Endothelial cell of umbilical vein (primary cell): Measurements from ENCODE around the gene MYH7. TPM values are rescaled to one million over a fixed set of nuclear protein-coding genes. Genes with fewer than 3 reads are reported as not detected.

Experiments used
- BruUV-seq: library from RNA; stranded (reverse); fragments of 400-500 nt; replicated peaks from 2 replicates; lab custom pipeline; 2021; lab: Mats Ljungman, UMichigan
- CTCF ChIA-PET: fragments of 300-600, 350-600 bp; sonication (Branson Sonifier 250); formaldehyde crosslinking; loops from one replicate; lab custom pipeline; 2021; ENCODE audit warnings: antibody characterized with exemption, inconsistent platforms; lab: Charles Lee
- POLR2A ChIA-PET: fragments of 300-600, 350-600 bp; sonication (Branson Sonifier 250); formaldehyde crosslinking; loops from one replicate; lab custom pipeline; 2021; ENCODE audit warnings: antibody characterized with exemption, inconsistent platforms; lab: Charles Lee
- DNase-seq: peaks from one replicate; pipeline ENCODE4 v3.0.0-alpha.2; 2011; ENCODE audit warnings: low read depth, low spot score
- FAIRE-seq: peaks from 2 replicates; lab custom pipeline; 2011; peaks lifted over from hg19 to GRCh38; lab: Jason Lieb, UNC
- H2AFZ ChIP-seq: 2 replicates; pipeline ENCODE4 v1.6.0; 2012; ENCODE audit warnings: low read depth, low read length, control low read depth, inconsistent platforms
- H3K27ac ChIP-seq: 2 replicates; pipeline ENCODE4 v1.5.1; 2011; ENCODE audit warnings: low read depth, mild to moderate bottlenecking, control low read depth, low read length, moderate library complexity; ENCODE audit not compliant: insufficient read depth
- H3K27me3 ChIP-seq, 2 experiments: 2 replicates each; pipeline versions ENCODE4 v1.6.0 to v1.6.1; 2011; ENCODE audit warnings: low read length in 2 of 2, mixed read lengths in 1 of 2; ENCODE audit not compliant: control insufficient read depth in 2 of 2, insufficient read depth in 2 of 2
- H3K36me3 ChIP-seq, 2 experiments: 2 replicates in 1 of 2; 3 replicates in 1 of 2; pipeline ENCODE4 v1.5.1; 2011; ENCODE audit warnings: low read length in 2 of 2, mild to moderate bottlenecking in 1 of 2, moderate library complexity in 1 of 2; ENCODE audit not compliant: control insufficient read depth in 2 of 2, insufficient read depth in 2 of 2; ENCODE audit errors: extremely low read depth in 1 of 2
- H3K4me1 ChIP-seq: 3 replicates; pipeline ENCODE4 v1.5.1; 2011; ENCODE audit warnings: mild to moderate bottlenecking, low read length; ENCODE audit not compliant: control insufficient read depth, insufficient read depth; ENCODE audit errors: extremely low read depth
- H3K4me2 ChIP-seq: 2 replicates; pipeline ENCODE4 v1.6.1; 2011; ENCODE audit warnings: low read length, control low read depth, mixed read lengths; ENCODE audit not compliant: insufficient read depth
- H3K4me3 ChIP-seq, 3 experiments: fragments of 200-600 bp in 1 of 3; sonication (generic), shearing (Covaris generic) in 1 of 3; replicated peaks in 1 of 3; 2 replicates each; pipeline ENCODE4 v1.5.1; 2011 to 2016; ENCODE audit warnings: control low read depth in 3 of 3, low read length in 3 of 3, mild to moderate bottlenecking in 2 of 3, inconsistent platforms in 1 of 3, low read depth in 1 of 3, moderate library complexity in 1 of 3; ENCODE audit not compliant: insufficient read depth in 1 of 3
- H3K79me2 ChIP-seq: 2 replicates; pipeline ENCODE4 v1.6.0; 2012; ENCODE audit warnings: low read length, inconsistent platforms; ENCODE audit not compliant: control insufficient read depth, insufficient read depth
- H3K9ac ChIP-seq: replicated peaks from 2 replicates; pipeline ENCODE3; 2011; ENCODE audit warnings: low read length, control low read depth; ENCODE audit not compliant: insufficient read depth; ENCODE audit errors: extremely low read depth
- H3K9me1 ChIP-seq: replicated peaks from 3 replicates; pipeline ENCODE4 v1.6.0; 2011; ENCODE audit warnings: mild to moderate bottlenecking, low read length; ENCODE audit not compliant: control insufficient read depth, insufficient read depth; ENCODE audit errors: extremely low read depth
- H3K9me3 ChIP-seq: replicated peaks from 2 replicates; pipeline ENCODE4 v1.5.1; 2012; ENCODE audit warnings: low read length, inconsistent platforms; ENCODE audit not compliant: control insufficient read depth, insufficient read depth
- H4K20me1 ChIP-seq: replicated peaks from 2 replicates; pipeline ENCODE3; 2011; ENCODE audit warnings: mild to moderate bottlenecking, low read length; ENCODE audit not compliant: control insufficient read depth, insufficient read depth; ENCODE audit errors: extremely low read depth
- EZH2 ChIP-seq: IDR thresholded peaks from 2 replicates; pipeline ENCODE4 v1.6.1; 2012; ENCODE audit warnings: borderline replicate concordance, low read depth, mild to moderate bottlenecking, moderate library complexity, low read length, inconsistent platforms; ENCODE audit not compliant: severe bottlenecking
- FOS ChIP-seq: IDR thresholded peaks from 2 replicates; pipeline ENCODE4 v1.6.1; 2011; ENCODE audit warnings: mild to moderate bottlenecking, low read length, moderate library complexity, borderline replicate concordance; ENCODE audit not compliant: insufficient read depth
- GATA2 ChIP-seq: IDR thresholded peaks from 2 replicates; pipeline ENCODE4 v1.7.0; 2011; ENCODE audit warnings: low read depth, mild to moderate bottlenecking, moderate library complexity, mixed read lengths, low read length; ENCODE audit not compliant: insufficient read length, insufficient read depth
- JUN ChIP-seq: IDR thresholded peaks from 2 replicates; pipeline ENCODE4 v1.6.1; 2011; ENCODE audit warnings: borderline replicate concordance, low read depth; ENCODE audit not compliant: insufficient read length, insufficient read depth
- MYC ChIP-seq: IDR thresholded peaks from one replicate; pipeline ENCODE4 v1.6.1; 2011; ENCODE audit warnings: mild to moderate bottlenecking, low read depth, low read length
- POLR2A ChIP-seq: IDR thresholded peaks from 2 replicates; pipeline ENCODE4 v1.6.1; 2012; ENCODE audit warnings: low read depth, mild to moderate bottlenecking, control low read depth, low read length
- POLR2AphosphoS5 ChIP-seq: IDR thresholded peaks from 2 replicates; pipeline ENCODE4 v1.6.1; 2012; ENCODE audit warnings: low read depth, mild to moderate bottlenecking, control low read depth, low read length, moderate library complexity; ENCODE audit not compliant: insufficient read depth
- dilution Hi-C: fragments of 300-500 bp; cut with MboI; formaldehyde crosslinking; loops from one replicate; pipeline ENCODE4 v1.15.0; 2019; ENCODE audit warnings: low sequenced_read_pairs; ENCODE audit not compliant: extremely low pct_ligation_motif_present
- intact Hi-C: fragments of 100-400 bp; cut with micrococcal nuclease; formaldehyde crosslinking; loops from one replicate; pipeline ENCODE4 v1.10.0; 2022
- polyA plus RNA-seq, 4 experiments: library from polyadenylated mRNA; depleted of rRNA in 3 of 4; stranded (reverse) in 3 of 4; unstranded in 1 of 4; fragments of >200 nt; gene quantifications; 2 replicates each; pipeline versions ENCODE4 v1.2.1 to v1.2.3, GENCODE V29; 2011 to 2012; ENCODE audit warnings: missing spikeins in 1 of 4
- total RNA-seq: library from RNA; stranded (reverse); gene quantifications from 2 replicates; pipeline ENCODE4 v1.2.3, GENCODE V29; 2021
- TF ChIP-seq, protein P1 (sequence below), 2 donors: IDR thresholded peaks; 1 replicate in 1 of 2; 2 replicates in 1 of 2; pipeline ENCODE4 v1.5.1; 2011; ENCODE audit warnings: low read length in 2 of 2, mild to moderate bottlenecking in 2 of 2, moderate library complexity in 2 of 2, control low read depth in 1 of 2, inconsistent platforms in 1 of 2, low read depth in 1 of 2; ENCODE audit not compliant: insufficient read depth in 1 of 2; ENCODE audit errors: extremely low read depth in 1 of 2
- TF ChIP-seq, protein P2 (sequence below): IDR thresholded peaks from 2 replicates; pipeline ENCODE4 v1.6.1; 2011; ENCODE audit not compliant: insufficient read depth, insufficient read length

Gene MYH7
- total and polyA plus RNA-seq, 2 donors (not counting 3 experiments of a cell fraction or from before 2014, with no cell fraction given) = not detected

DNA sequence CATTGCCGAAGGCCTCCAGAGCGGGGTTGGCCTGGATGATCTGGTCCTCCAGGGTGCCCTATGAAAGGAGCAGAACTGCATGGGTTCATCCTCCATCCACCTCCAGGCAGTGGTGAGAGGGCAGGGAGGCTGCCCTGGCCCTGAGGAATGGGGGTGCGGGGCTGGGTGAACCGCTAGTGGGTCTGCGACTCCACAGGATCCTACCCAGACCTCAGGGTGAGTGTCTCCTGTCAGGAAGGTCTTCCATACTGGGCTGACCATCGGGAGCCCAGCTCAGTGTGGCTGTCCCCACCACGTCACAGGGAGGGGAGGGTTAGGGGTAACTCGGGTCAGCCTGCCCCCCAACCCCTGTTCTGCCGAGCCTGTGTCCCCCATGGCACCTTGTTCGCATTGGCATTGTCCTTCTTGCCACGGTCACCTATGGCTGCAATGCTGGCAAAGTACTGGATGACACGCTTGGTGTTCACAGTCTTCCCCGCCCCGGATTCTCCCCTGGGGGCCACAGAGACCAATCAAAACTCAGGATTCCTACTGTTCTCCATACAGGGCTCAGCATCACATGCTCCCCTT lies 31.0 kb downstream of the MYH7 start:
- intact Hi-C loops = no loop called here
- POLR2A ChIA-PET = no interaction called here

DNA sequence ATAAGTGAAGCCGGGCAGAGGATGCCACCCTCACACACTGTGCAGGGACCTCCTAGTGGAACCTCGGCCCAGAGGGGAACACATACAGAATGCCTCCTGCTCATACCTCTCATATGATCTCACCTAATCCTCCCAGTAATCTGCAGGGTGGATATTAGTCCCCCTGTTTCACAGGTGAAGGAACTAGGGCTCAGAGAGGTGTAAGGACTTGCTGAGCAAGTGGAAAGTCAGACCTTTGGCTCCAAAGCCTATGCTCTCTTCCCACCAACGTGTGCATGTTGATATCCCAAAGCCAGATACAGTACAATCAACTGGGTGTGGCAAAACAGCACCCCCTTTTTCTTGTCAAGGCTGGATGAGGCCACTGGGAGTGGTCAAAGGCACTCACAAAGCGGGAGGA lies 31.6 kb downstream of the MYH7 start:
- intact Hi-C loops (no loop called here), dilution Hi-C loops (no loop called here)
- H3K9me3 ChIP-seq = no peaks in the 10 kb centered on the region
- no peak overlapping the region for H2AFZ ChIP-seq
- H3K9ac ChIP-seq = no peak overlapping the region
- H3K9me1 ChIP-seq = no peaks in the 10 kb centered on the region
- POLR2A ChIA-PET = no interaction called here
- TF ChIP-seq EZH2 (no peak), JUN (no peak), GATA2 (no peak), POLR2A (no peak), MYC (no peak), FOS (no peak), POLR2AphosphoS5 (no peak)
- TF ChIP-seq, protein P1, sequence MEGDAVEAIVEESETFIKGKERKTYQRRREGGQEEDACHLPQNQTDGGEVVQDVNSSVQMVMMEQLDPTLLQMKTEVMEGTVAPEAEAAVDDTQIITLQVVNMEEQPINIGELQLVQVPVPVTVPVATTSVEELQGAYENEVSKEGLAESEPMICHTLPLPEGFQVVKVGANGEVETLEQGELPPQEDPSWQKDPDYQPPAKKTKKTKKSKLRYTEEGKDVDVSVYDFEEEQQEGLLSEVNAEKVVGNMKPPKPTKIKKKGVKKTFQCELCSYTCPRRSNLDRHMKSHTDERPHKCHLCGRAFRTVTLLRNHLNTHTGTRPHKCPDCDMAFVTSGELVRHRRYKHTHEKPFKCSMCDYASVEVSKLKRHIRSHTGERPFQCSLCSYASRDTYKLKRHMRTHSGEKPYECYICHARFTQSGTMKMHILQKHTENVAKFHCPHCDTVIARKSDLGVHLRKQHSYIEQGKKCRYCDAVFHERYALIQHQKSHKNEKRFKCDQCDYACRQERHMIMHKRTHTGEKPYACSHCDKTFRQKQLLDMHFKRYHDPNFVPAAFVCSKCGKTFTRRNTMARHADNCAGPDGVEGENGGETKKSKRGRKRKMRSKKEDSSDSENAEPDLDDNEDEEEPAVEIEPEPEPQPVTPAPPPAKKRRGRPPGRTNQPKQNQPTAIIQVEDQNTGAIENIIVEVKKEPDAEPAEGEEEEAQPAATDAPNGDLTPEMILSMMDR (IDR thresholded peaks at IDR 0.05; ENCODE audit: extremely low read depth in 1 of 2, insufficient read depth in 1 of 2, low read depth in 1 of 2, low read length in 2 of 2) = no peak
- TF ChIP-seq, protein P2, sequence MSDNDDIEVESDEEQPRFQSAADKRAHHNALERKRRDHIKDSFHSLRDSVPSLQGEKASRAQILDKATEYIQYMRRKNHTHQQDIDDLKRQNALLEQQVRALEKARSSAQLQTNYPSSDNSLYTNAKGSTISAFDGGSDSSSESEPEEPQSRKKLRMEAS = no peak
- H3K4me1 ChIP-seq = no peaks in the 10 kb centered on the region
- no peak for FAIRE-seq
- H4K20me1 ChIP-seq = no peaks in the 10 kb centered on the region
- H3K4me2 ChIP-seq = no peak overlapping the region
- no peak overlapping the region for H3K27ac ChIP-seq
- no peaks in the 10 kb centered on the region for H3K36me3 ChIP-seq
- no peak overlapping the region for H3K4me3 ChIP-seq
- H3K79me2 ChIP-seq = no peaks in the 10 kb centered on the region
- BruUV-seq = no TSS peak
- no peaks in the 10 kb centered on the region for H3K27me3 ChIP-seq
- DNase-seq = no peak
- CTCF ChIA-PET = no interaction called here

More for the DNA sequence above, 31.0 kb downstream of the MYH7 start:
- FAIRE-seq (no peak), DNase-seq (no peak)
- TF ChIP-seq MYC (no peak), JUN (no peak)
- TF ChIP-seq, protein P2 = no peak
- Histone ChIP-seq H4K20me1 (no peaks in the 10 kb centered on the region), H2AFZ (no peak overlapping the region), H3K27ac (no peak overlapping the region), H3K79me2 (no peaks in the 10 kb centered on the region), H3K9me1 (no peaks in the 10 kb centered on the region), H3K9ac (no peak overlapping the region), H3K36me3 (no peaks in the 10 kb centered on the region), H3K4me2 (no peak overlapping the region), H3K4me1 (no peaks in the 10 kb centered on the region), H3K27me3 (no peaks in the 10 kb centered on the region), H3K9me3 (no peaks in the 10 kb centered on the region), H3K4me3 (no peak overlapping the region)
- CTCF ChIA-PET = no interaction called here
- no TSS peak for BruUV-seq
- dilution Hi-C loops = no loop called here
